Central memory CD4-positive, alpha-beta T cell (primary cell): Measurements from ENCODE around the gene FBXO2.

Experiments
- DNase-seq: peaks from one replicate; pipeline ENCODE4 v3.0.0; 2022

The FBXO2 gene

DNA sequence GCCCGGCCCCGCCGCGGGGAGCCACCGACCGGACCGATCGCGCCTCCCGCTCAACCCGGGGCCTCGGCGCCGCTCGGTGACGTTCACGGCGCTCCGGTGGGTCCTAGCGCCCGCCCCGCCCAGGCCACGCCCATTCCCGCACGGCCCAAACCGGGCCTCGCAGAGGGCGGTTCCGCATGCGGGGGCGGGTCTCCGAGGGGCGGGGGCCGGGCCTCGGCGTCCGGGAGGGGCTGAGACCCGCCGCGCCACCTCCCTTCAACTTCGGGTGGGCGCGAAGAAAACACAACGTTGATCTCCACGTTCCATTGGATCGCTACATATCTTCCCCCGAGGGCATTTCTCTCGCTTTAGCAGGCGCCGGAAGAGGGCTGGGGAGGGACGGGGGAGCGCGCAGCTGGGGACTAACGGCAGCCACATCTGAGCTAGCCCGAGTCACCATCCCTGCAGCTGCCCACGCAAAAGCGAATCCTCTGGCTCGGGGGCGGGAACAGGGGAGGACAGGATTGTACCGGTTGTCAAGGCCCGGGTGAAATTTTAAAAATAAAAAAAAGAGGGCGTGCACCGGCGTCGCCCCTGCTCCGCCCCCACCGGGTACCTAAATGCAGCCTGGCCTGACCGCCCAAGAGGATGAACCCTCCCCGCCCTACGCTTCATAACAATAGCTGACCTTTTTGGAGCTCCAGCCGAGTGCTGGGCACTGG, 27.0 kb upstream of the FBXO2 start, which contains the start of gene MAD2L2:
TSS of gene MAD2L2 (minus strand) at position 78 of the 701 bp plus-strand sequence. CDS start 547 bp downstream, outside the sequence.
- peak; percentile 85 for DNase-seq

DNA sequence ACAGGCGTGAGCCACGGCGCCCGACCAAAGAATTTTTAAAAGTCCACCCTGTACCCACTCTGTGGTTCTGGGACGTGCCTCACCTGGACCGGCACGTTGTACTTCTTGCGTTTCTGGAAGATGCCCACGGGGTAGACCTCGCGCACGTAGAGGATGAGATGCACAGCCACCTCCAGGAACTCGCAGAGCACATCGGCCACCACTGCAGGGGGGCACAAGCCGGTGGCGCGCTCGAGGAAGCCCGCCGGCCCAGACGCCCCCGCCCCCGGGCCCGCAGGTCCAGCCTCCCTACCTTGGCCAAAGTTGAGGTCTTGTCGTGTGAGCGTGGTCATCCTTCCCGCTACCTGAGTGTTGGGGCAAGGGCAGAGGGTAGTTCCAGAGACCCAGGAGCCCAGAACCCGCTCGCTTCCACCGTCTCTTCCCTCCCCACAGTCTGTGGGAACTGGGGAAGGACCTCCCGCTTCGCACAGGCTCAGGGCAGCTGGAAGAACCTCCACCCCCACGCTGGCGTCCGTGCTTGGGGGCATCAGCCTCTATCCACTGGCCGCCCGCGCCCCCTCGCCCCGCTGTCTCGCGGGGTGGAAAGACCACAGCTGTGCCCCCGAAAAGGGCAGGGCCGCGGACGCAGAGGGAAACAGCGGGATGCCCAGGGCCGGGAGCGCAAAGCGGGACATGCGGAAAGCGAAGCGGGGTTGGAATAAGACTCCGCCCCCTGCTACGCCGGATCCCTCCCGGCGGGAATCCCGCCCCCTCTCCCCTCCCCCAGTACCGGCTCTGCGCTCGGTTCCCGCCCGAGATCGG, 26.2 kb upstream of the FBXO2 start:
- DNase-seq: no peak

GRCh38 chr1:11678442-11678841, 24.2 kb upstream of the FBXO2 start:
- no peak for DNase-seq

- DNase-seq: no peak
Observed at GRCh38 chr1:11676386-11677103, 22.3 kb upstream of the FBXO2 start.

DNA sequence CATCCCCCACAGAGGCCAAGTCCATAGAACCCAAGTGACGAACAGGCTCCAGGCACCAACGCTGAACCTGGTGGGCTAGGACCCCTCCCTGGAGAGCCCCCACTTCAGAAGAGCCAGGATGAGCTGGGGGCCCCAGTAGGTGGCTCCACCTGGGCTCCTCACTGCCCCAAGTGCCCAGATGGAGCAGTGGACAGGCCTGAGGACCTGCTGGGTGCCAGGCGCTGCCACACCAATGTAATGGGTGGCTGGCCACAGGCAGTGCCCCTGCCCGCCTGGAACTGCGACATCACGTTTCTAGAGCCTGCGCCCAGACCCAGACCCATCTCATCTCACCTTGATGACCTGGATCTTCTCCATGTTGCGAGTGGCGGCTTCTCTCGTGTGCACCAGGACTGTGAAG, 21.1 kb upstream of the FBXO2 start:
- DNase-seq: no peak

DNA sequence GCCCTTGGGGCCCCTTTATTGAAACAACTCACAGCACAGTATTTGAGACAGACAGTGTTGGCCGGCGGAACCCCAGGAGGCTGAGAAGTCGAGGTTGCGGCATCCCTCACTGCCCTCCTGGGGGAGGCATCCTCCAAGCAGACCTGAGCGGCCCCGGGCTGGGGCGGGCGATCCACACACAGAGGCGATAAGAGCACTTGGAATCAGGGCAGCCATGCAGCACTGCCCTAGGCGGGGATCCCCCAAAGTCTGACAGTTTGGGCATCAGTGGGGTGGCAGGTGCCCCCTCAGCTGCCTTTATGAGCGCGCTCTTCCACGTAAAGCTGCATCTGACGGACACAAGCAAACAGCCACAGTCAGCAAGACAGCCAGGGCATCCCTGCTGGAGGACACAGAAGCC, 20.3 kb upstream of the FBXO2 start:
- no peak for DNase-seq

GRCh38 chr1:11673089-11673769, 19.0 kb upstream of the FBXO2 start:
- DNase-seq: no peak

GRCh38 chr1:11671544-11672286, 17.5 kb upstream of the FBXO2 start:
- DNase-seq: no peak

DNA sequence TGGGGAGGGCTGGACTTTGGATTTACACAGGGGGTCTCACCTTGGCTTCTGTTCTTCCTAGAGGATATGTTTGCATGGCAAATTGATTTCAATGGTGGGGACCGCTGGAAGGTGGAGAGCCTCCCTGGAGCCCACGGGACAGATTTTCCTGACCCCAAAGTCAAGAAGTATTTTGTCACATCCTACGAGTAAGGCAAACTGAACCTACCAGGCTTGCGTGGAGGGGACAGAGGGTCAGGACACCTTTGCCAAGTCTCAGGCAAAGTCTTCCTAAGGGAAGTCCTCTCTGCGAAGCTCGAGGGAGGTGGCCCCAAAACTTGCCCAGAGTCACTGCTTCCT, 16.9 kb upstream of the FBXO2 start:
- DNase-seq: no peak

DNA sequence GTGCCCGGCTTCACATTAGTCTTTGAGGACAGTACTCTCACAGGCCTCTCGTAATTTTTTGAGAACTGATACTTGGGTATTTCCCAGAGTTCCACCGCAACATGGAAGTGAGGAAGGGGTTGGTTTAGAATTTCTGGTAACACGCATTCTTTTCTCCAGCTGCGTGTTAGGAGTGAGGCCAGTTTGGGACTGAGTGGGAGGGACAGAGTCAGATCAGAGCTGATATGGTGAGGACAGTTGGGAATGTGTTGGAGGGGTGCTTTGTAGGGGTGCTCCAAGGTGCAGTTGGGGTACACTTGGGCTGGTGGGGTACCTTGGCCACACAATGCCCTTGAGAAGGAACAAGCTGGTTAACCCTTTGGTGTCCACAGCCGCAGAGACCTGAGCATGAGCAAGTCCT, 16.5 kb upstream of the FBXO2 start:
- DNase-seq: no peak

DNA sequence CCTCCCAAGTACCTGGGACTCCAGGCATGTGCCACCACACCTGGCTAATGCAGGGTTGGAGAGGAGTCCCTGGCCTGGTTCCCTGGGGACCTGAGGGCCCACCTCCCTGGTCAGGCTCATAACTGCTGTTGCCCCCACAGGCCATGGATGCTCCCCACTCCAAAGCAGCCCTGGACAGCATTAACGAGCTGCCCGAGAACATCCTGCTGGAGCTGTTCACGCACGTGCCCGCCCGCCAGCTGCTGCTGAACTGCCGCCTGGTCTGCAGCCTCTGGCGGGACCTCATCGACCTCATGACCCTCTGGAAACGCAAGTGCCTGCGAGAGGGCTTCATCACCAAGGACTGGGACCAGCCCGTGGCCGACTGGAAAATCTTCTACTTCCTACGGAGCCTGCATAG, 14.3 kb upstream of the FBXO2 start:
- DNase-seq: no peak

GRCh38 chr1:11664336-11665065, 10.3 kb upstream of the FBXO2 start:
- DNase-seq: peak; percentile 19

DNA sequence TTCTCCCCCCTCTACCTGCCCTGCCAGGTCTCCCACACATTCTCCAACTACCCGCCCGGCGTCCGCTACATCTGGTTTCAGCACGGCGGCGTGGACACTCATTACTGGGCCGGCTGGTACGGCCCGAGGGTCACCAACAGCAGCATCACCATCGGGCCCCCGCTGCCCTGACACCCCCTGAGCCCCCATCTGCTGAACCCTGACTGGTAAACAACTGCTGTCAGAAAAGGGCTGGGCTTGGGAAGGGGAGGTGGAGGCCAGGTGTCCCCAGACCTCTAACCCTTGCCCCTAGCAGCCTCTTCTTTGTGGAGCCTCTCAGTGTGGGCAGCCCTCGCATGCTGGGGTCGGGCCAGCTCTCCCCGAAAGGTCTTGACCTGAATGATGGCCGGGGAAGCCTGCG, 6.9 kb upstream of the FBXO2 start:
- no peak for DNase-seq

DNA sequence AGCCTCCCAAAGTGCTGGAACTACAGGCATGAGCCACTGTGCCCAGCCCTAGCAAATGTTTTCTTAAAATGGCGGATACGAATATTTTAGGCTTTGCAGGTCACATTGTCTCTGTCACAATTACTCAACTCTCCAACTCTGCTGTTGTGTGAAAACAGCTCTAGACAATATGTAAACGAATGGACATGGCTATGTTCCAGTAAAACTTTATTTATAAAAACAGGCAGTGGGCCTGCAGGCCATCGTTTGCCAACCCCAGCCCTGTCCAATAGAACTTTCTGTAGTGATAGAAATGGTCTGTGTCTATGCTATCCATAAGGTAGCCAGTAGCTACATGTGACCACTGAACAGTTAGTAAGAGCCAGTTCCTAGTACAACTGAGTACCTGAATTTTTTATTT, 5.5 kb upstream of the FBXO2 start:
- no peak for DNase-seq

- DNase-seq: no peak
Observed at GRCh38 chr1:11658542-11658941, 4.3 kb upstream of the FBXO2 start.

GRCh38 chr1:11657654-11658053, 3.4 kb upstream of the FBXO2 start:
- no peak for DNase-seq

GRCh38 chr1:11654939-11655808, 945 bp upstream of the FBXO2 start:
- DNase-seq: no peak

- DNase-seq: no peak
Observed at GRCh38 chr1:11653861-11654136, 430 bp downstream of the FBXO2 start.

DNA sequence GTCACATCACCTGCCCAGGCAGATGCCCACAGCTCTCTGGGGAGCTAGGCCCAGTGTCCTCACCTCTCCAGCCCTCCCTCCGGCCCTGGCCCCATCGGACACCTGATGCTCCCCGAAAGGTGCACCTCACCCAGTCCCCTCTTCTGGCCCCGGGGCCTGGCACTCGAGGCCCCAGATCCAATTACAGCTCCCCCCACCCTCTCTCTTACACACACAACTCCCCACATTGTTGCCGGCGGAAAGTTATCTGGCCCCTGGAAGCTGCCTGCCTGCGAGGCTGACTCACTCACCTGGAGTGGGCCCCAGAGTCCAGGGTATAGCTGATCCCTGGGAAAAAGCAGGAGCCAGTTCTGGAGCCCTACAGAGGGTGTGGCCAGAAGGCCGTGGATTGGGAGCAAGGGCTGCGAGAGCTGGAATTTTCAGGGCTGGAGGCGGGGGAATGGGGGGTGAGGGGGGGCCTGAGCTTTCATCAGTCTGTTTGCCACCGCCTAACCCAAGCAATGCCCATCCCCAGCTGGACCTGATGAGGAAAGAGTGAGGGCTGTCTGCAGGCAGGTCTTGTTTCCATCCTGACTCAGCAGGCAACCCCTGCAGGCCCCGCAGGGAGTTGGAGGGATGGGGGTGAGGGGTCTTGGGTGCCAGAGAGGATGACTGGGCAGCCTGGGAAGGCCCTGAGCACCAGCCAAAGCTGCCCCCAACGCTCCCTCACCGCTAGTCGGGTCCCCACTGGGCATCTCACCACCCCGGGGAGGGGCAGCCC, 948 bp downstream of the FBXO2 start:
- DNase-seq: no peak

GRCh38 chr1:11652203-11652780, 1.9 kb downstream of the FBXO2 start:
- DNase-seq: no peak
